Stimulated activated CD8-positive, alpha-beta memory T cell treated with anti-CD3 and anti-CD28 coated beads, Interleukin-15, amount 100 ng/mL, for 24 hours (primary cell): ENCODE measurements around the gene SSH2.

ENCODE experiments used
- DNase-seq: peaks from one replicate; pipeline ENCODE4 v3.0.0-alpha.2; 2020; ENCODE audit warnings: low read depth

Gene SSH2

DNA sequence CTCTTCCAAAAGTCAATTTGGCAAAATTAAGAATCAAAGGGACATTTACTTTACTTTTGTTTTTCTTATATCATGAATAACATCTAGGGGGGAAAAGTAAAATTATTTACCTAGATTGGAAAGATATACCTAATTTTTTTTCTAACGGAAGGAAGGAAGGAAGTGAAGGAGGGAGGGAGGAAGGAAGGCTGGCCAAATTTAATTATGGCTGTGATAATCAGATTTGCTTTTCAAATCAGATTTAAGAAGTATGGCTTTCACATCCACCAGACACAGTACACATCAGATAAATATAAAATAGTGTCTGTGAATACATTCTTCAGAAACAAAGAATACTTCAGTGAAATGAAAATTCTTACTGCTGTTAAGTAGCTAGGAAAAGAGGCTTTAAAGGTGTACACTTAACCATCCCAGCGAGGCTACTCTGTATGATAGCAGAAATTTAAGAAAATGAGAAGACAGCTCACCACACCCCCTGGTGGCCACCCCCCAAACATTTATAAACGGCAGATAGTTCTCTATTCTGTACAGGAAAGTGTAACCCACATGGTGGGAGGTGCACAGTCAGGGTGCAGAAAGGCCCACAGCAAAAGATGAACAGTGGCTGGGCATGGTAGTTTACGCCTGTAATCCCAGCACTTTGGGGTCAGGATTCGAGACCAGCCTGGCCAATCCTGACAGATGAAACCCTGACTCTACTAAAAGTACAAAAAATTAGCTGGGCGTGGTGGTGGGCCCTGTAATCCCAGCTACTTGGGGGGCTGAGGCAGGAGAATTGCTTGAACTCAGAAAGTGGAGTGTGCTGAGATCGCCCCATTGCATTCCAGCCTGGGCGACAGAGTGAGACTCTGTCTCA lies 150.8 kb downstream of the SSH2 start:
- DNase-seq = peak; percentile 42

DNA sequence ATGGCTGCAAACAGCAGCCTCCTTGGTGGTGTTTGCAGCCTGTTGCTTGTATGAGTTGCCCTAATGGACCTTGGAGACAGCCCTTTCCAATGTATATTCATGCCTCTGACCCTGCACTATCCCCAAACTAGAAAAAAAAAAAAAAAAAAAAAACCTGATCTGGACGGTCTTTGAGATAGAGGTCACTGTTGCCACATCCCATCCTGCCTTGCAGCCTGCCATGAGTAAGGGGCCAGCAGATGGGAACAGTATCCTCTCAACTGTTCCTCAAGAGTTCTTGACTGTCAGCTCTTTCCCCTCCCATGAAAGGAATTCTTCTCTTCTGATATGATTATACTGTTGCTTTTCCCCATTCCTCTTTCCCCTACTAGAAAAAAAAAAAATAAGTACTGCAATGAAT lies 152.4 kb downstream of the SSH2 start:
- no peak for DNase-seq

DNA sequence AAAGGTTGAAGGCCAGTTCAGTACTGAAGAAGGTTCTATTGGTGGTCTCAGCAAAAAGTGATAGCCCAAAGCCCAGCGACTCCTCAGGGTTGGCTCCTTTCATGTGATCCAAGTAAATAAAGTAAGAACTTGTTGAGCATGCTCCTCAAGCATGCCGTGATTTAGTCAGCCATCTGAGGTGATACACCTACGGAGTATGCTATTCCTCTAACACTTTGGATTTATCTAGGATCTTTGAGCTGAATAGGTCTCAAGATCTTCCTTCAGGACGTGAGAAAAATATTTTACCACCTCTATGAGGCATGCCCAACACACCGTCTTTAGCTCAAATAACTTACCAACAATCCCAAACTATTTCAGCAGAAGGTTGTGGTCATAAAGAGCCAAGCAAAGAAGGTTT lies 154.0 kb downstream of the SSH2 start:
- DNase-seq = no peak

DNA sequence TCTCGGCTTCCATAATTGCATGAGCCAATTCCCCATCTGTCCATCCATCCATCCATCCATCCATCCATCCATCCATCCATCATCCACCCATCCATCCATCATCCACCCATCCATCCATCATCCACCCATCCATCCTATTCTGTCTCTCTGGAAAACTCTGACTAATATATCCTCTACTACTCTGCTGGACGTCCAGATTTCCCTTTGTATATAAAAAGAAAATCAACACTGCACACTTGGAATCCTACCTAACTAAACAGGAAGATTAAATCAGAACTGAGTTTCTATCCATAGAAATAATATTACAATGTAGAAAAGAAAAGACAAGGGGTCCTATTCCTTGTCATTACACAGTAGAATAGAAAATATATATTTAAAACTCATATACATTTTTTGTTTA lies 157.0 kb downstream of the SSH2 start:
- no peak for DNase-seq

- DNase-seq = no peak
Measured at GRCh38 chr17:29771546-29771945, 158.5 kb downstream of the SSH2 start.

GRCh38 chr17:29769225-29769624 lies 160.8 kb downstream of the SSH2 start:
- DNase-seq = no peak

DNA sequence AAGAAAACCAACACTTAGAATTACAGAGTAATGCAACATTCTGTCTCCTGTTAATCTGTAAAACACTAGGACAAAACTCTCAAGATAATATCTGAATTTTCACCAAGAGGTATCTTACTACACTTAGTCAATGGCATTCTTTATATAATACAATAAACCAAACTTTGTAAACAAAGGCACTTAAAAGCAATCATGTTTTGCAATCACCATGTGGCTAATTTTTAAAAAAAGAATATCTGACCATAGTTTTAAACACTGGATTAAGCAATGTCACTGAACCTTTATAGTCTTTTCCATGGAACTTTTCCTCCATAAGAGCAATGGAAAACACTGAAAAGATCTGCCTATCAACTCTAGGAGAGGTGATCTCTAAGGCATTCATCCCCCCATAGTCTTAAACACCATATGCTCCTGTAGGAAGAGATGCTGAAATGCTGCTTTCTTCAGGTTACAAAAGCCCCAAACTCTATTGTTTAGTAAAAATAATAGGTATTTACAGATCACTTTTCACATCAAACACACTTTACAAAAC lies 163.2 kb downstream of the SSH2 start:
- no peak for DNase-seq

- no peak for DNase-seq
Measured at GRCh38 chr17:29764748-29765147, 165.3 kb downstream of the SSH2 start.

- DNase-seq = no peak
Measured at GRCh38 chr17:29764217-29764616, 165.8 kb downstream of the SSH2 start.

DNA sequence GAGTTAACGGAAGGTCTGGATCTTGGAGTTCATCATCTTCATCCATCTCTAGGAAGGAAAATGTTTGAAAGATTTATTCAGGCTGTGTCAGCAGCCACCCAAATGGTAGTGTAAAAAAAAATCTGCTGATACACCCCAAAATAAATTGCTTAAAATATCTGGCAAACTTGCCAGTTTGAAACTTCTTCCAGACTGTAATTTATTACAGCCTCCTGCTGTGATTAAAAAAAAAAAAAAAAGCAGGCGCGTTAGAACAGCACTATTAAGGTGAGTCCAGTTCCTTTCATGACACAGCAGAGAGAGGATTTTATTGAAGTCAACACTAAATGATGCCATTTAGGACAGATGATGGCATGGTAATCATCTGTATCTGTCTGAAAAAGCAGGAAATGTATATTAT lies 166.8 kb downstream of the SSH2 start:
- DNase-seq = no peak

- peak; percentile 77 for DNase-seq
Measured at GRCh38 chr17:29761040-29761761, 168.8 kb downstream of the SSH2 start.

DNA sequence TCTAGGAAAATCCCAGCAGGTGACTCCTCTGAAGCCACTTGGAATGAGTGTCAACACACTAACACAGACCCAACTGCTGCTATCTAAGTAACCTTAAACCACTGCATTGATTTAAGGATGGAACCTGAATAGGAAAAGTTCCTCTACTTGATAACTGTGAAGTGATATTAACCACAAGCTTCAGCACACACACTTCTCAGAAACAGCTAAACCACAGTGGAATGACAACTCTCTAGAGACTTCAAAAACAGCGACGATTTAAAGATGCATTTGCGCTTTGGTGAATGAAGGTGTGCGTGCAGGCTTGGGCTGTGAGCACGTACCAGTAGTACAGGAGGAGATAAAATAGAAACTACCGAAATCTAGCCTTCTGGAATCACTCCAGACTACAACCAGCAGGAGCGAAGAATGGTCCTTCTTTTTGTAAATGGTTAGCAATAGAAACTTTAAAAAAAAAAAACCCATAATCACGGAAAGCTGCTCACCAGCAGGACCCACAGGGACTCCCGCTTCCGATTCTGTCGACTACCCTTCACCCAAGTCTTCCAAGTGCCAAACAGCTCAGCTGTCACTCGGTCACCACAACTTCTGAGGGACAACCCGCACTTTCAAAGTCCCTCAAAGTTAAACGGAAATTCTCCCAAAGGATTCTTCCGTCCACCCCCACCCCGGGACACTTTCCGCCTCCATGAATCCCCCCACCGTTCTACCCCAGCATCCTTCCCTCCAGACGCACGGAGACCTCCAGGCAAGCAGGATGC lies 169.6 kb downstream of the SSH2 start:
- no peak for DNase-seq

DNA sequence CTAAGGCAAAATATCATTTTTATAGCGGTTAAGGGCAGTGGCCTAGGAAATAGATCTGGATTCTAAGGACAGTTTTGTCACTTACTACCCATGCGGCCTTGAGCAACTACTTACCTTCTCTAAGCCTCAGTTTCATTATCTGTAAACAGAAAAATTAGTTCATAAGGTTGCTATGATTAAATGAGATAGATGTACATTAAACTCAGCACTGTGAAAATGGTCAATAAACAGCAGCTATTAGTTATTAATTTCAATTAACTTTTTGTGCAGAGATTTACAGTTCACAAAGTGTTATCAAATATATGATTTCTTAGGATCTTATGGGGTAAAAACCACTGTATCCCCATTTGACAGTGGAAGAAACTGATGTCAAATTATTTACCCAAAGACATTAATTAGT lies 171.8 kb downstream of the SSH2 start:
- no peak for DNase-seq

- no peak for DNase-seq
Measured at GRCh38 chr17:29757788-29758187, 172.2 kb downstream of the SSH2 start.

GRCh38 chr17:29753845-29754439 lies 176.1 kb downstream of the SSH2 start:
- DNase-seq = no peak

GRCh38 chr17:29749045-29749825 lies 180.8 kb downstream of the SSH2 start:
- no peak for DNase-seq

- no peak for DNase-seq
Measured at GRCh38 chr17:29748400-29748799, 181.6 kb downstream of the SSH2 start.

DNA sequence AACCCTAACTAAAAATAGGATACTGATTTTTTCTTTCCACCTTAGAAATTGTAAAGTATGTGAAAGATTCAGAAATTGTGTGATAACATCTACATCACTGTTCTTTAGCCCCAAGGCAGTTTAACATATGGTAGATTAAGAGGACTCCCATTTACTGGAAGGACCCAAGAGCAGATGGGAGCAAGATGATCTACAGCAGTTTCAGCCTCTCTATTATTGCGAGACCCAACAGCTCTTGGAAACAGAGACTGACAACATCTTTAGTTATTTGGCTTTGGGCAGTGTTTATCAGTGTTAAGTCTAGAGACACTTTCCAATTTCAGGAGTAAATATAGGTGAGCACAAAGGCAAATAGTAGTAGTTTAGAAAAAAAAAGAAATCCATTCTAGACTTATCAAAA lies 182.4 kb downstream of the SSH2 start:
- no peak for DNase-seq

DNA sequence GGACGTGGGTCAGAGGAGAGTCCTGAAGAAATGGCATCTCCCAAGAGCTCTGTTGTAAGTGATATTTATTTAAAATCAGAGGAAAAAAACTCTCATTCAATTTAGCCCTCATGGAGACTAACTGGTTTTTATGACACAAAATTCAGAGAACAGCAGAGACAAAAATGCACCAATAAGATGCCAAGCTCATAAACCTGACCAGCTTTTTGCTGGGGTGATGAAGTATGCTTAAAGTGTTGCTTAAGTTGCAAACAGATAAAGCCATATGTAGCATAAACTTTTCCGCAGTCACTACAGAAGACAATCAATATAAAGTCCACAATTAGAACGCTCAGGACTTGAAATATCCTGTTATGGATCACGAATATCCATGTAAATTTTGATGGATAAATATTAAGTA lies 183.4 kb downstream of the SSH2 start:
- no peak for DNase-seq

GRCh38 chr17:29744121-29744520 lies 185.9 kb downstream of the SSH2 start:
- no peak for DNase-seq

DNA sequence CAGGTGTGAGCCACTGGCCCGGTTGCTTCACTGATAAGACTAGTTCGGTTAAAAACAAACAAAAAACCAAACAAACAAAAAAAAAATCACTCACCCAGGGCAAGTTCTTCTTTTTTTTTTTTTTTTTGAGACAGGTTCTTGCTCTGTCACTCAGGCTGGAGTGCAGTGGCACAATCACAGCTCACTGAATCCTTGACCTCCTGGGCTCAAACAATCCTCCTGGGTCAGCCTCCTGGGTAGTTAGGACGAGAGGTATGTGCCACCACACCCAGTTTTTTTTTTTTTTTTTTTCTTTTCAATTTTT lies 187.9 kb downstream of the SSH2 start:
- no peak for DNase-seq

DNA sequence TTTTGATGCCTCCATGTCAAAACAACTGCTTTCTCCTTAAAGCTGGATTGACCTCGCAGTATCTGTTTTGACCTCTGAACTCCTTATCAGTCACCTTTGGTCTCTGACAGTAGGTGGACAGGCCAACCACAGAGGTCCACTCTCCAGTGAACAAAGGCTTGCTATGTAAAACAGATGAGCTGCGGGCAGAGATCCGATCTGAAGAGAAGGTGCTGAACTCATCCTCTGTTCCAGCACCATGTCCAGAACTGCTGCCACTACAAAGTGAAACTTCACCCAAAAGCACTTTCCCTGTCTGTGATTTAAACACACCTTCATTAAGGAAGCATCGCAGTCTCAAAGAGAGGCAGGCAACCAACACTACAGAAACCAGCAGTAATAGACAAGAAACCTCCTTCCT lies 190.0 kb downstream of the SSH2 start:
- no peak for DNase-seq
